WTC11 (cell line): ENCODE measurements around the gene OBP2B. TPM values are rescaled to one million over a fixed set of nuclear protein-coding genes. Genes with fewer than 3 reads are reported as not detected.
"Not testable (repeated sequence)": the region's sequence is repeated elsewhere in the genome, so short reads cannot be mapped to it uniquely, and the experiment has no call there.

Experiments
- ATAC-seq: fragments of 200-7000 bp; cut with Tn5 transposase; 2 replicates; pipeline ENCODE4 v1.10.0; 2021; ENCODE audit warnings: mild to moderate bottlenecking, moderate library complexity
- CTCF ChIA-PET: fragments of 300-600 bp; sonication (Branson Sonifier 250); formaldehyde crosslinking; loops from one replicate; lab custom pipeline; 2021; ENCODE audit warnings: antibody characterized with exemption; lab: Charles Lee
- POLR2A ChIA-PET: fragments of 350-600 bp; sonication (Branson Sonifier 250); formaldehyde crosslinking; loops from one replicate; lab custom pipeline; 2021; ENCODE audit warnings: antibody characterized with exemption; lab: Charles Lee
- DNase-seq: peaks from one replicate; pipeline ENCODE4 v3.0.0; 2021; ENCODE audit warnings: low spot score
- H3K27ac Mint-ChIP-seq: 2 replicates; pipeline ENCODE4 v1.8.0; 2021; ENCODE audit warnings: mixed read lengths
- H3K27me3 Mint-ChIP-seq: 2 replicates; pipeline ENCODE4 v1.8.0; 2021; ENCODE audit warnings: low read depth, mild to moderate bottlenecking, moderate library complexity, mixed read lengths
- H3K36me3 Mint-ChIP-seq: 2 replicates; pipeline ENCODE4 v1.8.0; 2021; ENCODE audit warnings: mixed read lengths
- H3K4me1 Mint-ChIP-seq: 2 replicates; pipeline ENCODE4 v1.8.0; 2022; ENCODE audit warnings: mixed read lengths
- H3K4me3 Mint-ChIP-seq: 2 replicates; pipeline ENCODE4 v1.8.0; 2021; ENCODE audit warnings: mild to moderate bottlenecking, moderate library complexity, mixed read lengths
- H3K9me3 Mint-ChIP-seq: 2 replicates; pipeline ENCODE4 v1.8.0; 2021; ENCODE audit warnings: mixed read lengths
- AFF4 ChIP-seq: sonication (generic); formaldehyde crosslinking; IDR thresholded peaks from 2 replicates; pipeline ENCODE4 v1.8.1; 2023; ENCODE audit warnings: mild to moderate bottlenecking, missing genetic modification reagents, borderline replicate concordance
- ARID4B ChIP-seq: sonication (generic); formaldehyde crosslinking; IDR thresholded peaks from 2 replicates; pipeline ENCODE4 v1.8.0; 2023; ENCODE audit warnings: missing genetic modification reagents, mild to moderate bottlenecking, borderline replicate concordance
- GABPB1 ChIP-seq: sonication (generic); formaldehyde crosslinking; IDR thresholded peaks from 2 replicates; pipeline ENCODE4 v1.8.1; 2023; ENCODE audit warnings: mild to moderate bottlenecking, missing genetic modification reagents
- HMGA2 ChIP-seq: fragments of 250-450 bp; sonication (Bioruptor Pico); IDR thresholded peaks from 2 replicates; pipeline ENCODE4 v1.4.0; 2021; ENCODE audit warnings: mild to moderate bottlenecking, moderate library complexity
- JAZF1 ChIP-seq: fragments of 250-450 bp; sonication (Bioruptor Pico); IDR thresholded peaks from 2 replicates; pipeline ENCODE4 v1.9.0; 2021; ENCODE audit warnings: moderate library complexity, mild to moderate bottlenecking, inconsistent platforms
- MXD4 ChIP-seq: fragments of 250-450 bp; sonication (Bioruptor Pico); IDR thresholded peaks from 2 replicates; pipeline ENCODE4 v1.8.0; 2021; ENCODE audit warnings: mild to moderate bottlenecking, moderate library complexity, borderline replicate concordance
- MYBL2 ChIP-seq: sonication (generic); formaldehyde crosslinking; IDR thresholded peaks from 2 replicates; pipeline ENCODE4 v1.8.1; 2023; ENCODE audit warnings: mild to moderate bottlenecking, moderate library complexity, missing genetic modification reagents
- SMAD4 ChIP-seq: sonication (generic); formaldehyde crosslinking; IDR thresholded peaks from 2 replicates; pipeline ENCODE4 v1.8.0; 2022; ENCODE audit warnings: mild to moderate bottlenecking, missing genetic modification reagents
- TEAD4 ChIP-seq: sonication (generic); formaldehyde crosslinking; IDR thresholded peaks from 2 replicates; pipeline ENCODE4 v1.8.0; 2022; ENCODE audit warnings: mild to moderate bottlenecking, missing genetic modification reagents
- ZNF512 ChIP-seq: sonication (generic); formaldehyde crosslinking; IDR thresholded peaks from 2 replicates; pipeline ENCODE4 v1.8.1; 2022; ENCODE audit warnings: missing genetic modification reagents, borderline replicate concordance
- total RNA-seq: library from RNA; stranded (reverse); gene quantifications from 3 replicates; pipeline ENCODE4 v1.2.3, GENCODE V29; 2021
- TF ChIP-seq, protein P1 (sequence below): sonication (generic); formaldehyde crosslinking; IDR thresholded peaks from 2 replicates; pipeline ENCODE4 v1.8.1; 2022; ENCODE audit warnings: low read depth, missing genetic modification reagents, borderline replicate concordance
- TF ChIP-seq, protein P2 (sequence below): sonication (generic); formaldehyde crosslinking; conservative IDR thresholded peaks from 2 replicates; pipeline ENCODE4 v1.8.1; 2022; ENCODE audit warnings: mild to moderate bottlenecking, missing genetic modification reagents

OBP2B gene
- total RNA-seq, 1 experiment from 2014 or later = not detected

DNA sequence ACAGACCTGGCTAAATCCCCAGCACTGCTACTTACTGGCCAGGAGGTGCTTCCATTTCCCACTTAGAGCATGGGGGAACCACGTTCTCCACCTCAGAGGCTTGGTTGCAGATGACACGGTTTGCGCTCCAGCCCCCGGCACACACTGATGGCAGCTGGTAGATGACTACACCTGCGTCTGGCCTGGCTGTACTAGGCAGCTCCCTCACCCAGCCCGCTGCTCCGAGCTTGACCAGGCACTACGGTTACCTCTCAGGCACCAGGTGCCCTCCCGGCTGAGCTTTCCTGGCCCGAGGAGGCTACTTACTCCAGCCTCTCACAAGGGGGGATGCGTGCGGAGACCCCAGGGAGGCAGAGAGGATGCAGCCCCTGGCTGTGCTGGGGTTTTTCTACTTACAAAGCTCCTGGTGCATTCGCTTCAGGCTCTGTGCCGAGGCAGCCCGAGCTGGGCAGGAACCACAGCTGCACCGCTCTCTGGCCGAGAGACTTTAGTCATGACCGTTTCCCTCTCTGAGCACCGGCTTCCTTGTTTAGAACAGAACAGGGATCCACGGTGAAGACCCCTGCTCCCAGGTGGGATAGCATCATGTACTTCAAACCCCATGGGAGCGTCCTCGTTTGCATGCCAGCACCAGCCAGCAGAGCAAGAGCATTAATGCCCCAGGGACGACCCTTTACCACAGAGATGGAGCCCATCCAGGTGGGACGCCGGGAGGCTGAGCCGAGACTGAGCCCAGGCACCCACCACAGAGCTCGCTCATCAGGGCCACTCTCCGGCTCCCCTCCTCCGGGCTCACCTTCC, 37.7 kb downstream of the OBP2B start (continued):
- TF ChIP-seq ARID4B (CRISPR knock-in tag) = no peak
- no peak for TF ChIP-seq HMGA2 (CRISPR knock-in tag)

- CTCF ChIA-PET = interaction anchor here (0.7 to 2.7 kb wide), 5 partner anchors 16 to 225 kb away, joined by 3 to 19 read pairs (median 7); no protein-coding TSS in a partner anchor
- Mint-ChIP-seq H3K36me3 (no peaks in the 10 kb centered on the region), H3K9me3 (no peaks in the 10 kb centered on the region), H3K4me3 (no peak overlapping the region), H3K27ac (no peak overlapping the region), H3K27me3 (peaks cover 18% of the 10 kb centered on the region), H3K4me1 (peaks cover 4% of the 10 kb centered on the region)
- TF ChIP-seq MXD4 (CRISPR knock-in tag) = no peak
- no peak for TF ChIP-seq GABPB1 (CRISPR knock-in tag)
- TF ChIP-seq, protein P1, sequence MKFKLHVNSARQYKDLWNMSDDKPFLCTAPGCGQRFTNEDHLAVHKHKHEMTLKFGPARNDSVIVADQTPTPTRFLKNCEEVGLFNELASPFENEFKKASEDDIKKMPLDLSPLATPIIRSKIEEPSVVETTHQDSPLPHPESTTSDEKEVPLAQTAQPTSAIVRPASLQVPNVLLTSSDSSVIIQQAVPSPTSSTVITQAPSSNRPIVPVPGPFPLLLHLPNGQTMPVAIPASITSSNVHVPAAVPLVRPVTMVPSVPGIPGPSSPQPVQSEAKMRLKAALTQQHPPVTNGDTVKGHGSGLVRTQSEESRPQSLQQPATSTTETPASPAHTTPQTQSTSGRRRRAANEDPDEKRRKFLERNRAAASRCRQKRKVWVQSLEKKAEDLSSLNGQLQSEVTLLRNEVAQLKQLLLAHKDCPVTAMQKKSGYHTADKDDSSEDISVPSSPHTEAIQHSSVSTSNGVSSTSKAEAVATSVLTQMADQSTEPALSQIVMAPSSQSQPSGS (CRISPR knock-in tag) = no peak
- TF ChIP-seq ZNF512 (CRISPR knock-in tag) = no peak
- no peak for ATAC-seq
- DNase-seq = no peak
- POLR2A ChIA-PET = no interaction called here
These were observed 38.3 kb downstream of the OBP2B start for GRCh38 chr9:133170716-133171115.

- H3K27ac Mint-ChIP-seq, H3K4me3 Mint-ChIP-seq, ATAC-seq, H3K36me3 Mint-ChIP-seq, H3K9me3 Mint-ChIP-seq, H3K4me1 Mint-ChIP-seq, POLR2A ChIA-PET, DNase-seq: not testable (repeated sequence)
- CTCF ChIA-PET = interaction anchor here (2.5 kb wide), 1 partner anchor 17 kb away, joined by 19 read pairs; no protein-coding TSS in a partner anchor
- H3K27me3 Mint-ChIP-seq = peaks cover 11% of the 10 kb centered on the region
These were observed 39.4 kb downstream of the OBP2B start for GRCh38 chr9:133169687-133170086.

GRCh38 chr9:133169102-133169501, 39.9 kb downstream of the OBP2B start:
- ATAC-seq = no peak
- POLR2A ChIA-PET = no interaction called here
- H3K27ac Mint-ChIP-seq = no peak overlapping the region
- no peak for TF ChIP-seq SMAD4 (CRISPR knock-in tag)
- TF ChIP-seq MYBL2 (CRISPR knock-in tag) = no peak
- no peak for TF ChIP-seq AFF4 (CRISPR knock-in tag)
- no peak for TF ChIP-seq ZNF512 (CRISPR knock-in tag)
- TF ChIP-seq JAZF1 (CRISPR knock-in tag) = no peak
- TF ChIP-seq, protein P2, sequence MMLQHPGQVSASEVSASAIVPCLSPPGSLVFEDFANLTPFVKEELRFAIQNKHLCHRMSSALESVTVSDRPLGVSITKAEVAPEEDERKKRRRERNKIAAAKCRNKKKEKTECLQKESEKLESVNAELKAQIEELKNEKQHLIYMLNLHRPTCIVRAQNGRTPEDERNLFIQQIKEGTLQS = no peak
- no peak for TF ChIP-seq TEAD4 (CRISPR knock-in tag)

More at GRCh38 chr9:133169102-133169501, 39.9 kb downstream of the OBP2B start:
- Mint-ChIP-seq H3K4me3 (no peak overlapping the region), H3K4me1 (peaks cover 6% of the 10 kb centered on the region), H3K27me3 (peaks cover 12% of the 10 kb centered on the region), H3K9me3 (no peaks in the 10 kb centered on the region), H3K36me3 (no peaks in the 10 kb centered on the region)
- CTCF ChIA-PET = interaction anchor here (1.0 to 1.3 kb wide), 2 partner anchors 17 to 19 kb away, joined by 3 to 4 read pairs; no protein-coding TSS in a partner anchor
- no peak for DNase-seq
